Measurements from ENCODE around the gene ITFG1. TPM values are rescaled to one million over a fixed set of nuclear protein-coding genes. Genes with fewer than 3 reads are reported as not detected.

Gene ITFG1
- total RNA-seq, 2 experiments from 2014 or later, result 18.0 to 18.5 TPM

DNA sequence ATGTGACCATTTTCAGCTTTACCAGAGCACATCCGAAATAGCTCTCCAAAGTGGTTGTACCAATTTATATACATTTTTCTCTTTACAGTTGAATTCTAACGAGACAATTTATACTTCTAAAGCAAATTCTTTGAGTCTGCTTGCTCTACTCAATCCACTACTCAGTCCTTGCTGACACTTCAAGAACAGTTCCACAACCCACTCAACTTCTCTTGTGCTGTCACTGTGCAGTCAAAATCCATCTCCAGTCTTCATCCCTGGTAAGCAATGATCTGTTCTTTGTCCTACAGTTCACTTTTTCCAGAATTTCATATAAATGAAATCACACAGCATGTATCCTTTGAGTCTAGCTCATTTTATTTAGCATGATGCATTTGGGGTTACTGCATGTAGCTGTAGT lies 347.7 kb downstream of the ITFG1 start:
- H3K27ac Mint-ChIP-seq, result no peak overlapping the region
- no peak for DNase-seq
- no peaks in the 10 kb centered on the region for H3K27me3 ChIP-seq (ENCODE audit: control insufficient read depth in 1 of 2, insufficient read depth in 2 of 2, low read length in 2 of 2)
- H3K4me3 Mint-ChIP-seq, result no peak overlapping the region
- H3K36me3 Mint-ChIP-seq (ENCODE audit: low read depth), result no peaks in the 10 kb centered on the region
- ChIA-PET POLR2A (no interaction called here), CTCF (interaction anchor here (0.7 to 1.6 kb wide), 4 partner anchors 16 to 986 kb away, joined by 3 to 4 read pairs (median 4); no protein-coding TSS in a partner anchor)
- TF ChIP-seq, protein P1, sequence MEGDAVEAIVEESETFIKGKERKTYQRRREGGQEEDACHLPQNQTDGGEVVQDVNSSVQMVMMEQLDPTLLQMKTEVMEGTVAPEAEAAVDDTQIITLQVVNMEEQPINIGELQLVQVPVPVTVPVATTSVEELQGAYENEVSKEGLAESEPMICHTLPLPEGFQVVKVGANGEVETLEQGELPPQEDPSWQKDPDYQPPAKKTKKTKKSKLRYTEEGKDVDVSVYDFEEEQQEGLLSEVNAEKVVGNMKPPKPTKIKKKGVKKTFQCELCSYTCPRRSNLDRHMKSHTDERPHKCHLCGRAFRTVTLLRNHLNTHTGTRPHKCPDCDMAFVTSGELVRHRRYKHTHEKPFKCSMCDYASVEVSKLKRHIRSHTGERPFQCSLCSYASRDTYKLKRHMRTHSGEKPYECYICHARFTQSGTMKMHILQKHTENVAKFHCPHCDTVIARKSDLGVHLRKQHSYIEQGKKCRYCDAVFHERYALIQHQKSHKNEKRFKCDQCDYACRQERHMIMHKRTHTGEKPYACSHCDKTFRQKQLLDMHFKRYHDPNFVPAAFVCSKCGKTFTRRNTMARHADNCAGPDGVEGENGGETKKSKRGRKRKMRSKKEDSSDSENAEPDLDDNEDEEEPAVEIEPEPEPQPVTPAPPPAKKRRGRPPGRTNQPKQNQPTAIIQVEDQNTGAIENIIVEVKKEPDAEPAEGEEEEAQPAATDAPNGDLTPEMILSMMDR (IDR thresholded peaks at IDR 0.05), result no peak
- H3K36me3 ChIP-seq (ENCODE audit: insufficient read depth, low read length), result no peaks in the 10 kb centered on the region
- no peak overlapping the region for H3K27ac ChIP-seq (ENCODE audit: low read depth in 1 of 2, low read length in 2 of 2)
- H3K9me3 Mint-ChIP-seq, result no peaks in the 10 kb centered on the region
- H3K4me1 ChIP-seq (ENCODE audit: insufficient read depth, low read length), result no peaks in the 10 kb centered on the region
- H3K4me1 Mint-ChIP-seq (ENCODE audit: low read depth), result no peaks in the 10 kb centered on the region
- H3K9me3 ChIP-seq (ENCODE audit: control insufficient read depth in 1 of 2, insufficient read depth in 1 of 2, low read length in 2 of 2), result no peaks in the 10 kb centered on the region
- intact Hi-C loops (cut with DNase I, micrococcal nuclease), result no loop called here
- no peak overlapping the region for H3K4me3 ChIP-seq (ENCODE audit: low read length)
- H3K27me3 Mint-ChIP-seq, result no peaks in the 10 kb centered on the region
- no peak for ATAC-seq (ENCODE audit: poor library complexity)

DNA sequence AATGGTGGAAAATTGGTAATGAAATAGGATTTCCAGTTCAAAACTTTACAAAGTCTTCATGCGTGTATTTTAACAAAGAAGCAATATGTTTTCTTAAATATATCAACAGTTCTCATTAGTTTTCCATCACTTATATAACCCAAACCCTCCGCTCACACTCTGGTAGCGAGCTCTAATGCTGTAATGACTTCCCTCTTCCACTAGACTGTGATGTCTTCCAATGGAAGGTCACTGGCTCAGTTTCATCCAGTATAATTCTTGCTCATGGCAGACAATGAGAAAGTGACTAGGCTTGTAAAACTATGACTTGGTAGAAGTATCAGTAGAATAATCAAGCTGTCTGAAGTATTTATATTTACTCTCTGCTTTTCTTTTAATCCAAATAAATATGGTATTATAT lies 349.9 kb downstream of the ITFG1 start:
- Mint-ChIP-seq H3K27ac (no peak overlapping the region), H3K27me3 (no peaks in the 10 kb centered on the region), H3K9me3 (no peaks in the 10 kb centered on the region), H3K4me1 (ENCODE audit: low read depth) (no peaks in the 10 kb centered on the region), H3K36me3 (ENCODE audit: low read depth) (no peaks in the 10 kb centered on the region), H3K4me3 (no peak overlapping the region)
- H3K36me3 ChIP-seq (ENCODE audit: insufficient read depth, low read length), result no peaks in the 10 kb centered on the region
- intact Hi-C loops (cut with DNase I, micrococcal nuclease), result no loop called here
- H3K9me3 ChIP-seq (ENCODE audit: control insufficient read depth in 1 of 2, insufficient read depth in 1 of 2, low read length in 2 of 2), result no peaks in the 10 kb centered on the region
- ChIA-PET CTCF (interaction anchor here (0.7 kb wide), 1 partner anchor 147 kb away, joined by 3 read pairs; no protein-coding TSS in a partner anchor), POLR2A (no interaction called here)
- no peaks in the 10 kb centered on the region for H3K4me1 ChIP-seq (ENCODE audit: insufficient read depth, low read length)
- H3K27me3 ChIP-seq (ENCODE audit: control insufficient read depth in 1 of 2, insufficient read depth in 2 of 2, low read length in 2 of 2), result no peaks in the 10 kb centered on the region
- ATAC-seq (ENCODE audit: poor library complexity), result no peak
- no peak overlapping the region for H3K27ac ChIP-seq (ENCODE audit: low read depth in 1 of 2, low read length in 2 of 2)
- DNase-seq, result no peak
- H3K4me3 ChIP-seq (ENCODE audit: low read length), result no peak overlapping the region
- TF ChIP-seq, protein P1 (IDR thresholded peaks at IDR 0.05), result no peak

DNA sequence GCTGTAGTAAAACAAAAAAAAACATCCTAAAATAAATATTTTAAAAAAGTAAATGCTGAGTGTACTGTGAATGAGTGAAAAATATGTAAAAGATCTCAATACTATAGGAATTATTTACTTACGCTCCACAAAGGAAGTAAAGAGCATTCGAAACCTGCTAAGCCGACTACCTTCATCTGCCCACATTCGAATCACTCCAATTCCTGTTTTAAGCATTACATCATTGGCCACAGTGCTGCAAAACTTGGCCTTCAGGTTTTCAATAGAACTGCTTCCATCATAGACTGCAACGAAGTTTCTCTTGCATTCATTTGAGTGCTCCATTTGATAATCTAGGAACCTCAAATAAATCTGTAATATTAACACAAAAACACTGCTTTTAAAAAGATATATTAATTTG lies 351.5 kb downstream of the ITFG1 start:
- H3K27me3 ChIP-seq (ENCODE audit: control insufficient read depth in 1 of 2, insufficient read depth in 2 of 2, low read length in 2 of 2), result no peaks in the 10 kb centered on the region

More for the DNA sequence above, 351.5 kb downstream of the ITFG1 start:
- no peak overlapping the region for H3K4me3 Mint-ChIP-seq
- H3K4me1 Mint-ChIP-seq (ENCODE audit: low read depth), result no peaks in the 10 kb centered on the region
- no peaks in the 10 kb centered on the region for H3K4me1 ChIP-seq (ENCODE audit: insufficient read depth, low read length)
- intact Hi-C loops (cut with DNase I, micrococcal nuclease), result no loop called here
- H3K27me3 Mint-ChIP-seq, result no peaks in the 10 kb centered on the region
- no peak overlapping the region for H3K27ac Mint-ChIP-seq
- POLR2A ChIA-PET, result no interaction called here
- DNase-seq (no peak), ATAC-seq (ENCODE audit: poor library complexity) (no peak)
- H3K36me3 Mint-ChIP-seq (ENCODE audit: low read depth), result no peaks in the 10 kb centered on the region
- H3K9me3 Mint-ChIP-seq, result no peaks in the 10 kb centered on the region
- no peaks in the 10 kb centered on the region for H3K9me3 ChIP-seq (ENCODE audit: control insufficient read depth in 1 of 2, insufficient read depth in 1 of 2, low read length in 2 of 2)
- TF ChIP-seq, protein P1 (IDR thresholded peaks at IDR 0.05), result no peak
- H3K36me3 ChIP-seq (ENCODE audit: insufficient read depth, low read length), result no peaks in the 10 kb centered on the region
- CTCF ChIA-PET, result no interaction called here
- no peak overlapping the region for H3K27ac ChIP-seq (ENCODE audit: low read depth in 1 of 2, low read length in 2 of 2)
- H3K4me3 ChIP-seq (ENCODE audit: low read length), result no peak overlapping the region

Other genes with a start within 250 kb of the ITFG1 start
- 10 to 100 TPM; 28.8 to 31.3 TPM for gene PHKB, start 268 bp upstream of the ITFG1 start, total RNA-seq

Data from CD4-positive, alpha-beta T cell (primary cell).